Ovary (tissue), 9 donors: ENCODE measurements around the gene SLC51B. TPM values are rescaled to one million over a fixed set of nuclear protein-coding genes. Genes with fewer than 3 reads are reported as not detected.
"Not testable (repeated sequence)": the region's sequence is repeated elsewhere in the genome, so short reads cannot be mapped to it uniquely, and the experiment has no call there.

ENCODE experiments used
- DNase-seq, 5 donors: peaks; one replicate each; pipeline ENCODE4 v3.0.0-alpha.2; 2019 to 2020
- H3K27ac ChIP-seq, 2 donors: fragments of 200-600 bp; one replicate each; pipeline versions ENCODE4 v1.5.1 to v1.8.0; 2019 to 2022
- H3K27me3 ChIP-seq: fragments of 200-600 bp; one replicate; pipeline ENCODE4 v1.8.0; 2022
- H3K36me3 ChIP-seq: fragments of 200-600 bp; sonication (generic); one replicate; pipeline ENCODE4 v1.5.1; 2019
- H3K4me1 ChIP-seq: one replicate; pipeline ENCODE4 v1.8.1; 2013; ENCODE audit warnings: mild to moderate bottlenecking, moderate library complexity; ENCODE audit not compliant: insufficient read depth
- H3K4me3 ChIP-seq: fragments of 200-600 bp; sonication (generic); one replicate; pipeline ENCODE4 v1.5.1; 2017
- H3K9me3 ChIP-seq, 2 donors: fragments of 200-600 bp in 1 of 2; sonication (generic) in 1 of 2; one replicate each; pipeline versions ENCODE4 v1.5.1 to v1.8.1; 2013 to 2019; ENCODE audit warnings: mild to moderate bottlenecking in 1 of 2, moderate library complexity in 1 of 2
- CTCF ChIP-seq, 3 donors: fragments of 450-650 bp in 2 of 3; fragments of 200-600 bp in 1 of 3; IDR thresholded peaks; one replicate each; pipeline versions ENCODE4 v1.5.1 to v1.8.0; 2016 to 2022; ENCODE audit warnings: antibody characterized with exemption in 3 of 3, mild to moderate bottlenecking in 1 of 3
- EP300 ChIP-seq: sonication (generic); formaldehyde crosslinking; IDR thresholded peaks from one replicate; pipeline ENCODE4 v1.6.1; 2017; ENCODE audit warnings: antibody characterized with exemption
- POLR2A ChIP-seq: fragments of 450-650 bp; IDR thresholded peaks from one replicate; pipeline ENCODE4 v1.6.1; 2017; ENCODE audit warnings: antibody characterized with exemption, mild to moderate bottlenecking, moderate library complexity
- WGBS, 3 donors: extraction: QIAGEN DNeasy Blood & Tissue Kit in 1 of 3; methylation state at CpG; one replicate each; pipeline versions ENCODE4 v1.1.5 to v1.1.7; 2013 to 2017; 5-methylcytosine and 5-hydroxymethylcytosine counted together
- intact Hi-C, 4 donors: fragments of 100-400 bp; cut with DNase I; formaldehyde crosslinking; loops; one replicate each; pipeline versions ENCODE4 v1.11.0 to v1.15.1; 2022 to 2023
- polyA plus RNA-seq, 2 donors: library from polyadenylated mRNA; stranded (reverse); fragments of 200-250 nt in 1 of 2; fragments of 350-450 nt in 1 of 2; fragmentation: Illumina TruSeq in 1 of 2; extraction: RNeasy Lipid Tissue Mini Kit (QIAGEN cat#74804) in 1 of 2; gene quantifications; one replicate each; pipeline ENCODE4 v1.2.3, GENCODE V29; 2013 to 2014
- total RNA-seq, 7 donors: library from RNA; depleted of rRNA in 2 of 7; stranded (reverse); fragments of >200 nt in 2 of 7; fragmentation: NEBNext Ultra II Directional in 3 of 7; extraction: Animal tissue kit (Norgen Biotek cat#: 25700) in 3 of 7; gene quantifications; one replicate each; pipeline versions ENCODE4 v1.1.0 to v1.2.4, GENCODE V29; 2016 to 2023
- donor health status: DM: no; HTN: no; CAD: no; lungs with moderate emphysema.
- donor health status: DM: no; HTN: no; CAD: no.
- donor health status: Bipolar disorder and iron deficiency.
- donor health status: DM: yes; HTN: yes; CAD: no.
- donor health status: DM: no; HTN: no; CAD: no.
- donor health status: DM: yes; HTN: yes; CAD: no.

The SLC51B gene
- total and polyA plus RNA-seq, 9 donors: 0.22 to 0.31 (median 0.27) TPM; not detected in 6

GRCh38 chr15:65006876-65007275 is 38.3 kb upstream of the SLC51B start:
- 86 to 89% (median 87%) methylated on average over 3 of the region's 3 CpGs for WGBS, 3 donors

GRCh38 chr15:65008983-65009382 is 36.2 kb upstream of the SLC51B start:
- no peaks in the 10 kb centered on the region for H3K4me1 ChIP-seq
- H3K9me3 ChIP-seq: peaks cover 0 to 6% of the 10 kb centered on the region in 2 donors
- 43 to 53% (median 51%) methylated on average over 2 of the region's 2 CpGs for WGBS, 3 donors
- no peak overlapping the region for H3K27ac ChIP-seq
- no peaks in the 10 kb centered on the region for H3K36me3 ChIP-seq
- no peaks in the 10 kb centered on the region for H3K27me3 ChIP-seq
- intact Hi-C loops: no loop called here
- no peak for TF ChIP-seq EP300
- no peak for TF ChIP-seq POLR2A
- TF ChIP-seq CTCF (IDR thresholded peaks at IDR 0.05): no peak
- DNase-seq: no peak
- H3K4me3 ChIP-seq: no peak overlapping the region

More at GRCh38 chr15:65006876-65007275, 38.3 kb upstream of the SLC51B start:
- Histone ChIP-seq H3K4me3 (no peak overlapping the region), H3K27ac (no peak overlapping the region), H3K27me3 (no peaks in the 10 kb centered on the region), H3K4me1 (no peaks in the 10 kb centered on the region), H3K36me3 (no peaks in the 10 kb centered on the region), H3K9me3 (no peaks in the 10 kb centered on the region)
- TF ChIP-seq CTCF (IDR thresholded peaks at IDR 0.05): no peak
- TF ChIP-seq EP300: no peak
- TF ChIP-seq POLR2A: no peak
- intact Hi-C loops: no loop called here
- no peak for DNase-seq

DNA sequence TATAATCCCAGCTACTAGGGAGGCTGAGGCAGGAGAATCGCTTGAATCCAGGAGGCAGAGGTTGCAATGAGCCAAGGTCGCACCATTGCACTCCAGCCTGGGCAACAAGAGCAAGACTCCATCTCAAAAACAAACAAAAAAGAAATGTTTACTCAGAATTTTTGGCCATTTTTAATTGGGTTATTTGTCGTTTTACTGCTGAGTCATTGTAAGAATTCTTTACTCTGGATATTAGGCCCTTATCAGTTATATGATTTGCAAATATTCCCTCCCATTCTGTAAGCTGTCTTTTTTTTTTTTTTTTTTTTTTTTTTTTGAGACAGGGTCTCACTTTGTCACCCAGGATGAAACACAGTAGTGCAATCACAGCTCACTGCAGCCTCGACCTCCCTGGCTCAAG is 34.0 kb upstream of the SLC51B start:
- H3K4me3 ChIP-seq, H3K36me3 ChIP-seq, H3K27ac ChIP-seq, DNase-seq, intact Hi-C loops, H3K4me1 ChIP-seq, H3K27me3 ChIP-seq, H3K9me3 ChIP-seq: not testable (repeated sequence)
- 52 to 80% (median 67%) methylated on average over 4 of the region's 4 CpGs for WGBS, 3 donors

DNA sequence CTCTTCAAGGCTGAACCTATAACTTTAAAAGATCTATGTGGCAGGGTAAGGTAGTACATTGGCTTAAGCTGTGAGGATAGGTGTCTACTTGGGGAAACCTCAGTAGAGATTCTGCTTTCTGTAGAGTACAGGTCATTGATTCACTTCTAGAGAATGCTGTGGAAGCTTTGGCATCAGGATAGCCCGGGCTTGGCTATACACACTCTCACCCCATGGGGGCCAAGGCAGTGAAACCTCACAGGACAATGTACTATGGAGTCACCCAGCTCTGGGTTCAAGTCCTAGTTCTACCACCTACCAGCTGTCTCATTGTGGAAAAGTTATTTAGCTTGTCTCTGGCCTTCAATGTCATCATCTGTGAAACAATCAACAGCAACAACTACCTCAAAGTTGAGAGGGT is 24.8 kb upstream of the SLC51B start:
- no peaks in the 10 kb centered on the region for H3K9me3 ChIP-seq
- H3K36me3 ChIP-seq: no peaks in the 10 kb centered on the region
- TF ChIP-seq POLR2A: no peak
- TF ChIP-seq CTCF (IDR thresholded peaks at IDR 0.05): no peak
- TF ChIP-seq EP300: no peak
- no peak overlapping the region for H3K27ac ChIP-seq
- no peaks in the 10 kb centered on the region for H3K27me3 ChIP-seq
- DNase-seq: no peak
- intact Hi-C loops: no loop called here
- no peak overlapping the region for H3K4me3 ChIP-seq
- no peaks in the 10 kb centered on the region for H3K4me1 ChIP-seq
- 90 to 95% (median 94%) methylated on average over 1 of the region's 1 CpG for WGBS, 3 donors

DNA sequence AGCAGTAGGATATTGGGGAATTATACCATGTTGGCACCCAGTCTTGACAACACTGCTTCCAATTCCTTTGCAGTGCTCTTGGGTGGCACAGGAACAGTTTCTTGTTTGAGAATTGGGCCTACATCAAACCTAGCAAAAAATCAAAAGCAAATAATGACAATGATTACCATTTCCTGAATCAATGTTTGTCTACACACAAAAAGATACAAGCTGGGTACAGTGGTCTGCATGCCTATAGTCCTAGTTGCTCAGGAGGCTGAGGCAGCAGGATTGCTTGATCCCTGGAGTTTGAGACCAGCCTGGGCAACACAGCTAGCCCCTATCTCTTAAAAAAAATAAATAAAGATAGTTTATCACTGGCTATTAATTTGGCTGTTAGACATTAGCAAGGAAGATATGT is 23.7 kb upstream of the SLC51B start:
- Histone ChIP-seq H3K27ac (no peak overlapping the region), H3K4me1 (no peaks in the 10 kb centered on the region), H3K36me3 (no peaks in the 10 kb centered on the region), H3K27me3 (no peaks in the 10 kb centered on the region), H3K4me3 (no peak overlapping the region), H3K9me3 (no peaks in the 10 kb centered on the region)
- TF ChIP-seq POLR2A (no peak), CTCF (IDR thresholded peaks at IDR 0.05) (no peak), EP300 (no peak)
- intact Hi-C loops: no loop called here
- DNase-seq: no peak
